A549 treated with ZK216348 at 1 μM for 4 hours (cell line): Measurements from ENCODE around the gene TMEM165. TPM values are rescaled to one million over a fixed set of nuclear protein-coding genes. Genes with fewer than 3 reads are reported as not detected.

Experiments used
- total RNA-seq: library from RNA; stranded (reverse); fragments of 200-300 nt; extraction: Qiagen RNA extraction; gene quantifications from 5 replicates; pipeline ENCODE4 v1.2.3, GENCODE V29; 2022; ENCODE audit warnings: low read depth

TMEM165 gene
- 41.2 to 60.2 TPM (median 54.6 TPM) in 5 replicates for total RNA-seq

GRCh38 chr4:55395529-55396307, at the start of gene TMEM165:
TSS of gene TMEM165 (plus strand) at chr4:55395957. CDS start at chr4:55396190, 233 bp downstream.

GRCh38 chr4:55345980-55346850, 49.5 kb upstream of the TMEM165 start, which contains the start of gene SRD5A3:
TSS of gene SRD5A3 (plus strand) at chr4:55346242. CDS start at chr4:55346337, 95 bp downstream.

Other genes starting within 250 kb of the TMEM165 start
- gene SRD5A3, start 49.7 kb upstream of the TMEM165 start, total RNA-seq, result 8.6 to 10.6 TPM (median 10.3 TPM) in 5 replicates
- 3.1 to 7.2 TPM (median 4.6 TPM) in 5 replicates for gene CLOCK, start 151.0 kb downstream of the TMEM165 start, total RNA-seq
- not detected in 5 replicates for gene PDCL2, start 196.3 kb downstream of the TMEM165 start, total RNA-seq
- gene NMU, start 240.3 kb downstream of the TMEM165 start, total RNA-seq, result 0.32 to 0.56 TPM (median 0.54 TPM) in 5 replicates